ENCODE measurements around the gene CASK.
"Not testable (repeated sequence)": the region's sequence is repeated elsewhere in the genome, so short reads cannot be mapped to it uniquely, and the experiment has no call there.

Gene CASK

GRCh38 chrX:41630091-41630490, 293.3 kb downstream of the CASK start:
- DNase-seq (ENCODE audit: low read depth): no peak

DNA sequence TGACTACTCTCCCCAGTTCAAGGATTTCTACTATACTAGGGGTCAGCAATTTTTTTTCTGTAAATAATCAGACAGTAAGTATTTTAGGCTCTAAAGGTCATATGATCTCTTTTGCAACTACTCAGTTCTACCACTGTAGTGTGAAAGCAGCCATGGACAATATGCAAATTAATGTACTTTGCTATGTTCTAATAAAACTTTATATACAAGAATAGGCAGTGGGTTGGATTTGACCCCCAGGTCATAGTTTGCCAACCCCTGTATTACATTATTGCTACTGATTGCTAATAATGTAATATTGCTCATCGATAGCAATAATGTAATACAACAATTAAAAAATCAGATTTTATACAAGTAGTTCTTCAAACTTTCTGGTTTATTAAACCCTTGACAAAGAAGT, 293.8 kb downstream of the CASK start:
- DNase-seq (ENCODE audit: low read depth): no peak

- peak; percentile 43 for DNase-seq (ENCODE audit: low read depth)
Measured at GRCh38 chrX:41621222-41621723, 302.1 kb downstream of the CASK start.

GRCh38 chrX:41619221-41619620, 304.1 kb downstream of the CASK start:
- DNase-seq (ENCODE audit: low read depth): no peak

DNA sequence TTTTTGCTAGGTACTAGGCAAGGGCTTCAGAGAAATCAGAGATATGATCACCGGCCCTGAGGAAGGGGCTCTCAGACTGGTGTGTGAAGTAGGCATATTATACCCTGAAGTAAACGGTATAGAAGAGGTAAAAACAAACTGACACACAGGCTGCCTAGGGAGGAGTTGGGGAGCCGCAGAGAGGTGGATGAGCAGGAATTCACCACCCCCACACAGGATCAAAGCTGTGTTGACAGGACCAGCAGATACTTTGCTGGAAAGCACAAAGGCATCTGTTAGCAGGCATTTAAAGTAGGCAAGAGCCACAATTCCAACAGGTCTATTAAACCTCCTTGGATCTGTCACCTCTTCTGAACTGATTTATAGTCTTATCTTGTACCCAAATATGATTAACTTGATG, 306.4 kb downstream of the CASK start:
- DNase-seq (ENCODE audit: low read depth): no peak

GRCh38 chrX:41616255-41616654, 307.1 kb downstream of the CASK start:
- DNase-seq (ENCODE audit: low read depth): no peak

GRCh38 chrX:41608244-41608643, 315.1 kb downstream of the CASK start:
- no peak for DNase-seq (ENCODE audit: low read depth)

DNA sequence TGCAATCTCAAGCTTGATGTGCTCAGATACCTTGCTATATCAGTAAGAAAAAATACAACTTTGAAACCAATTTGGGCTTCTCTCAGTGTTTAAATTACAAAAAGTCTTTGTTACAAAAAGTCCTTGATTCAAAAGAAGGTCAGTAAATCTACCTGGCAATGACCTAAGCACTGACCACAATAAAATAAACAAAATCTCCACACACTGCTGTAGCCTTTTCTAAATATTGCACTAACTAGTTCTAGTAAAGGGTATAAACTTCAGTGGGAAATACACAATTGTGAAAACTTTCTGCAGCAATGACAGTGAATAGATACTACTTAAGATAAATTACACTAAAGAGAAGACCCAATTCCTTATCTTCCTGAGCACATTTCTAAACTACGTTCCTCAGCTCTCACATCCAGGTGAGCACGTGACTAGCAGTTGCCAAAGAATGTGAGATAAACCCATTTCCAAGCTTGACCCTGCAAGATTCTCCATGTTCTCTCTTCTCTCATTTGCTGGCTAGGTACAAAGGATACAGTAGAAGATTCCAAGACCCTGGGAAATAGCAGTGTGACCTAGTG, 316.0 kb downstream of the CASK start:
- no peak for DNase-seq (ENCODE audit: low read depth)

DNA sequence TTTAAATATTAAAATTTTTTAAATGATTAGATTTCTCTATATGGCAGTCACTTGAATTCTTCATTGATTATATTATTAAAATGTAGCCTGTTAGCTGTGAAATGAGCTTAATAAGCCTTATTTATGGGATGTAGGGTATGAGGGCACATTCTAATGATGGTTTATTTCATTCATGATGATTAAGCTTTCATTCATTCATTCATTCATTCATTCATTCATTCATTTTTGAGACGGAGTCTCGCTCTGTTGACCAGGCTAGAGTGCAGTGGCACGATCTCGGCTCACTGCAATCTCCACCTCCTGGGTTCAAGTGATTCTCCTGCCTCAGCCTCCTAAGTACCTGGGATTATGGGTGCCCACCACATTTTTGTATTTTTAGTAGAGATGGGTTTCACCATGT, 317.3 kb downstream of the CASK start:
- not testable (repeated sequence) for DNase-seq (ENCODE audit: low read depth)

DNA sequence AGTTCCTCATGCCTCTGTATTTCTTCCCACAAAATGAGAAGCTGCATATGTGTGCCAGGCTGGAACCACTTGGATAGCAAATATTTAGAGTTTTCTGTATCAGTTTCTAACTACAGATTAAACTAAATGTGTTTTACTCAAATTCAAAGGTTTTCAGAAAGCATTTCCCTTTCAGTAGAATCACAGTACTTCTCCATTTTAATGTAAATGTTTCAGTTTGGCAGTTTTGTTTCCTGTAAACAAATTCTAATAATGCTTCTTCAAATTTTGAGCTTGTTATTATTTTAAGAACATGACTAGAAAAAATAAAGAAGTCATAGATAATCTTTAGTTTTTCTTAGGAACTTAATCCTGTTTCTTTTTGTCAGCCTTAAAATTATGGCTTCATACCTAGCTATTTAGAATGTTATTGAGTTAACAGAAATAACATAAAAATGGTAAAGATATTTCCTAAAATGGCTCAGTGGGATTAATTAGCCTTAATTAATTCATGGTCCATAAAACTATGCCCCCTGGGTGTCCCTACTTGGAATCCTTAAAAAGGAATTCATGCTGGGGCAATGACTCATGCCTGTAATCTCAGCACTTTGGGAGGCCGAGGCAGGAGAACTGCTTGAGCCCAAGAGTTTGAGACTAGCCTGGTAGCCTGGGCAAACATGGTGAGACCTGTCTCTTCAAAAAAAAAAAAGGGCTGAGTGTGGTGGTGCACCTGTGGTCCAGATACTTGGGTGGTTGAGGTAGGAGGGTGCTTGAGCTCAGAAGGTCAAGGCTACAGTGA, 318.4 kb downstream of the CASK start:
- peak; percentile 9 for DNase-seq (ENCODE audit: low read depth)

DNA sequence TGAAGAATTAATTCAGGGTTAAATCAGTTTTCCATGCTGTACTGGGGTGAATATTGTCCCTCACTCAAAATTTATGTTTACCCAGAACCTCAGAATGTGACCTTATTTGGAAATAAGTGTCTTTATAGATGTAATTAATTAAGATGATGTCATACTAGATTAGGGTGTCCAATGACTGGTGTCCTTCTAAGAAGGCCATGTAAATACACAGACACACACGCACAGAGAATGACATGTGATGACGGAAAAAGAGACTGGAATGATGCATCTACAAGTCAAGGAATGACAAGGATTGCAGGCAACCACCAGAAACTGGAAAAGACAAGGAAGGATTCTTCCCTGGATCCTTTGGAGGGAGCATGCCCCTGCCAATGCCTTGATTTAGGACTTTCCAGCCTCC, 319.2 kb downstream of the CASK start:
- no peak for DNase-seq (ENCODE audit: low read depth)

DNA sequence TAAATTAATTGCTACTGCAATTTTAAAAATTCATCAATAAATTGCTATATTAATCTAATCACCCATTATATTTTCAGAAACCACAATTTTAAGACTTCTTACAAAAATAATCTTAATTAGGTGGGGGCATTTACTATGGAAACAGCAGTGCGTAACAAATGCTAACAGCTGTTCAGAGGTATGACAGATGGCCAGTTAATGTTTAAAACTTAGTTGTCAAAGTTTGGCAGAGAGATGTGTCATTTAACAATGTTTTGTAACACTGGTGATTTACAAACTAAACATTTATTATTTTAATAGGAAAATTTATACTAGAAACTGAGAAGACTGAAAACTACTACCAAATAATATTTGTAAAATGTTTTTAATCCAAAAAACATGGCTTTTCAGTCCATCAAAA, 319.8 kb downstream of the CASK start:
- DNase-seq (ENCODE audit: low read depth): no peak

- DNase-seq (ENCODE audit: low read depth): no peak
Measured at GRCh38 chrX:41602816-41603345, 320.5 kb downstream of the CASK start.

DNA sequence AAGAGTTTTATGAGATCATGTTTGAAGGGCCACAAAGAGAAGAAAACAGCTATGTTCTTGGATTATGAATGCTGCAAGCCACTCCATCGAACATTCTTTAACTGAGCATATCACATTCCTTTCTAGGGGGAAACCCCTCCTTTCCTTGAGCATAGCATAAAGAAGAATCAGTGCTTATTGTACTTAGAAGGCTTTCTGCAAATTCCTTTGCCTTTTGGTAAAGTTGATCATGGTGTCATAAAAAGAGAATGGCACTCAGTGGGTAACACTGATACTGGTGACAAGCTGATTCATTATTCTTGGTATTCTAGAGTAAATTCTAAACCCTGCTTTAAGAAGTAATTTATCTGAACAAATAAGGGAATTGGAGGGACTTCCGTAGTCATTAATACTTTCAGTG, 323.1 kb downstream of the CASK start:
- DNase-seq (ENCODE audit: low read depth): peak; percentile 24

GRCh38 chrX:41599507-41599906, 323.8 kb downstream of the CASK start:
- DNase-seq (ENCODE audit: low read depth): no peak

DNA sequence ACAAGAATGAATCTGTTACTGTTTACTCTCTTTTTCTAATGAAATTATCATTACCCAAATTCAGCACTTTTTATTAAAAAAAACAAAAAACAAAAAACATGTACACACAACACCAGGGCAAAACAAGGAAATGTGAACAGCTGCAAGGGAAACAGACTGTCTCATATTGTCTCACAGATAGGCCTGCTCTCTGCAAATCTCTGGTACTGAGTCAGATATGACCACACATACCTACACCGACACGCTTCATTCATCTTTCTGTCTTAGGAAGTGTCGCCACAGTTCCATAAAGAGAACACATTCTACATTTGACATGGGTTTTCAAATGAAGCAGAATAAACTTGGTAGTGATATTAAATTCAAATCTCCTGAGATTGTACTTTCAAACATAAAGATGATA, 326.8 kb downstream of the CASK start:
- peak; percentile 8 for DNase-seq (ENCODE audit: low read depth)

DNA sequence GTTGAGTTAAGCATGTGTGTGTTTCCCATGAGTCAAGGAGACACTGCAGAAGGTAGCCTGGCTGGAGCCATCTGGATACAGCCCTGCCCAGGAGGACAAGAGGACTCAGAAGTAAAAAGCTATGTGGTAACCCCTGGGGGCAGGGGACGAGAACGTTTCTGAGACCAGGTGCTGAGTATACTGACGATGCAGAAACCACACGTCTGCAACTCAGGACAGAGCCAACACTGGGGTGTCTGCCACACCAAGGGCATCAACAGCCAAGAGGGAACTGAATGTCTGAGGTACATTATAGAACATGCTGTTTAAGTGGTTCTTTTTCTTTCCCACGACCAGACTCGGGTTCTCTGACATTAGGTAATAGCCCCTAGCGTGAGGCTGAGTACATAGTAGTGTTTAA, 328.7 kb downstream of the CASK start:
- DNase-seq (ENCODE audit: low read depth): no peak

DNA sequence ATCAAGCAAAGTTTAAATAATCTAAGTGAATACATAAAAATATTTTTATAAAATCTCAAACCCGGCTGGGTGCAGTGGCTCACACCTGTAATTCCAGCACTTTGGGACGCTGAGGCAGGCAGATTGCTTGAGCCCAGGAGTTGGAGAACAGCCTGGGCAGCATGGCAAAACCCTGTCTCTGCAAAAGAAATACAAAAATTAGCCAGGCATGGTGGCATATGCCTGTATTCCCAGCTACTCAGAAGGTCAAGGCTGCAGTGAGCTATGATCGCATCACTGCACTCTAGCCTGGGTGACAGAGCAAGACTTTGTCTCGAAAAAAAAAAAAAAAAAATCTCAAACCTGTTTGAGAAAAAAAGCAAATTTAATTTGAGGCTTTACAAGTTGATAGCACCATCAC, 331.4 kb downstream of the CASK start:
- no peak for DNase-seq (ENCODE audit: low read depth)

- no peak for DNase-seq (ENCODE audit: low read depth)
Measured at GRCh38 chrX:41590641-41591040, 332.7 kb downstream of the CASK start.

GRCh38 chrX:41589634-41590270, 333.6 kb downstream of the CASK start:
- DNase-seq (ENCODE audit: low read depth): no peak

DNA sequence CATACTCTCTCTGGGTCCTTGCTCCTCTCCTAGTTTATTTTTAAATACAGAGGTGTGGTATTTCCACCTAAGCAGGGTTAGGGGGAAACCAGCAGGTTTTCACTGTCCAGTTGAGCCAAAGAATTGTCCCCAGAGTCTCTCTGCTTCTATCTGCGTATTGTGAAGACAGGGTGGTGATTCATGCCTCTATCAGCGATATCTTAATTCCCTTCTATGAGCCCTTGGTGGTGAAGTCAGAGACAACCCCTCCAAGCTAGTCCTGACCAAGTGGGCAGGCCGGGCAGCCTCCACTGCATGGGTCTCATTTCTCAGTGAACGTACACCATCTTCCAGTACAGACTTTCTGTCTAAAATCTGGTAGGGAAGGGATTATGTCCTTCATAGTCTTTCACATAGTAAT, 335.1 kb downstream of the CASK start:
- no peak for DNase-seq (ENCODE audit: low read depth)

GRCh38 chrX:41580423-41581064, 342.8 kb downstream of the CASK start:
- no peak for DNase-seq (ENCODE audit: low read depth)

DNA sequence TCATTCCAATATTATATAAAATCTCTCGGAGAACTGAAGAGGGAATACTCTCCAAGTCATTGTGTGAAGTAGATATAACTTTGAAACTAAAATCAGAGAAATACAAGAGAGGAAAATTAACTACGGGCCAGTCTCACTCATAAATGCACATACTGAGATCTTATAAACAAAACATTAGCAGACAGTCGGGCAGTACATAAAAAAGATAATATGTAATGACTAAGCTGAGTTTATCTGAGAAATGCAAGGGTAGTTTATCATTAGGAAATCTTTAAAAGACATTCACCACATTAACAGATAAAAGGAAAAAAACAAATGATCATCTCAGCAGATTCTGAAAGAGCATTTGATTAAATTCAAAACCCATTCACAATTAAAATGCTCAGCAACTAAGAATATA, 359.5 kb downstream of the CASK start:
- DNase-seq (ENCODE audit: low read depth): no peak

Data from ELR (cell line).